SK-N-SH (cell line): ENCODE results near the gene ARF1. TPM values are rescaled to one million over a fixed set of nuclear protein-coding genes. Genes with fewer than 3 reads are reported as not detected.

Experiments
- CTCF ChIA-PET: fragments of 300-600, 350-600 bp; formaldehyde crosslinking; extraction: SDS; loops from one replicate; lab custom pipeline; 2021; lab: Yijun Ruan, JAX
- POLR2A ChIA-PET: fragments of 350-600 bp; sonication (Branson Sonifier 250); formaldehyde crosslinking; extraction: SDS; loops from one replicate; lab custom pipeline; 2020; ENCODE audit warnings: antibody characterized with exemption, inconsistent platforms; lab: Yijun Ruan, JAX
- DNase-seq: peaks from one replicate; pipeline ENCODE4 v3.0.0; 2012
- H2AFZ ChIP-seq: fragments of 200-600 bp; sonication (generic); 2 replicates; pipeline ENCODE4 v1.8.1; 2016; ENCODE audit warnings: antibody characterized with exemption, mild to moderate bottlenecking, low read depth
- H3F3A ChIP-seq: fragments of 200-600 bp; sonication (generic); replicated peaks from 2 replicates; pipeline ENCODE3; 2016; ENCODE audit warnings: antibody characterized with exemption, mild to moderate bottlenecking; ENCODE audit not compliant: insufficient read depth
- H3K27ac ChIP-seq, 2 experiments: fragments of 200-500 bp in 1 of 2; fragments of 200-600 bp in 1 of 2; sonication (Bioruptor generic) in 1 of 2; sonication (generic), shearing (Covaris generic) in 1 of 2; 2 replicates each; pipeline versions ENCODE4 v1.5.1 to v1.6.1; 2014 to 2016; ENCODE audit warnings: low read depth in 2 of 2, inconsistent platforms in 1 of 2, low read length in 1 of 2, mild to moderate bottlenecking in 1 of 2, mixed read lengths in 1 of 2
- H3K27me3 ChIP-seq: fragments of 200-600 bp; sonication (generic), shearing (Covaris generic); 2 replicates; pipeline ENCODE4 v1.6.1; 2016; ENCODE audit warnings: mixed run types; ENCODE audit not compliant: insufficient read depth
- H3K36me3 ChIP-seq, 2 experiments: fragments of 200-500 bp in 1 of 2; fragments of 200-600 bp in 1 of 2; sonication (Bioruptor generic) in 1 of 2; sonication (generic) in 1 of 2; replicated peaks in 1 of 2; 2 replicates each; pipeline versions ENCODE3 to v1.5.1; 2014 to 2016; ENCODE audit warnings: low read length in 1 of 2, mild to moderate bottlenecking in 1 of 2; ENCODE audit not compliant: insufficient read depth in 2 of 2, control insufficient read depth in 1 of 2
- H3K4me1 ChIP-seq, 2 experiments: fragments of 200-500 bp in 1 of 2; fragments of 200-600 bp in 1 of 2; sonication (Bioruptor generic) in 1 of 2; sonication (generic), shearing (Covaris generic) in 1 of 2; 2 replicates each; pipeline versions ENCODE4 v1.5.1 to v1.6.1; 2014 to 2016; ENCODE audit warnings: low read depth in 1 of 2, low read length in 1 of 2, mixed run types in 1 of 2; ENCODE audit not compliant: insufficient read depth in 2 of 2, control insufficient read depth in 1 of 2
- H3K4me2 ChIP-seq: fragments of 200-600 bp; sonication (generic), shearing (Covaris generic); 2 replicates; pipeline ENCODE4 v1.6.1; 2017; ENCODE audit warnings: mixed run types
- H3K4me3 ChIP-seq, 2 experiments: fragments of 200-500 bp in 1 of 2; fragments of 200-600 bp in 1 of 2; sonication (Bioruptor generic) in 1 of 2; sonication (generic), shearing (Covaris generic) in 1 of 2; 2 replicates each; pipeline versions ENCODE4 v1.5.1 to v1.8.1; 2014 to 2016; ENCODE audit warnings: low read depth in 2 of 2, inconsistent platforms in 1 of 2, low read length in 1 of 2, mild to moderate bottlenecking in 1 of 2, mixed read lengths in 1 of 2, moderate library complexity in 1 of 2
- H3K79me2 ChIP-seq: fragments of 200-600 bp; sonication (generic); 2 replicates; pipeline ENCODE4 v1.8.1; 2017; ENCODE audit warnings: mild to moderate bottlenecking; ENCODE audit not compliant: insufficient read depth
- H3K9ac ChIP-seq: fragments of 200-600 bp; sonication (generic); 2 replicates; pipeline ENCODE4 v1.6.1; 2017; ENCODE audit warnings: mixed run types
- H3K9me2 ChIP-seq: fragments of 200-600 bp; sonication (generic); 2 replicates; pipeline ENCODE4 v1.6.1; 2017; ENCODE audit warnings: mixed run types
- H3K9me3 ChIP-seq: fragments of 200-600 bp; sonication (generic); 2 replicates; pipeline ENCODE4 v1.6.1; 2017; ENCODE audit warnings: mixed run types, mild to moderate bottlenecking, moderate library complexity
- H4K20me1 ChIP-seq: fragments of 200-600 bp; sonication (generic); 2 replicates; pipeline ENCODE4 v1.6.1; 2017; ENCODE audit warnings: mild to moderate bottlenecking, mixed run types; ENCODE audit not compliant: insufficient read depth
- CHD2 ChIP-seq: fragments of 150-350 bp; IDR thresholded peaks from 2 replicates; pipeline ENCODE4 v1.6.1; 2018; ENCODE audit warnings: low read length; ENCODE audit not compliant: partially characterized antibody
- EP300 ChIP-seq, 2 experiments: IDR thresholded peaks; 2 replicates each; pipeline versions ENCODE4 v1.4.0 to v1.6.1; 2012; ENCODE audit warnings: borderline replicate concordance in 1 of 2, low read depth in 1 of 2, low read length in 1 of 2
- FOSL2 ChIP-seq: IDR thresholded peaks from 2 replicates; pipeline ENCODE4 v1.4.0; 2012; ENCODE audit warnings: low read depth, mild to moderate bottlenecking, moderate library complexity, borderline replicate concordance
- FOXJ3 ChIP-seq: sonication (generic); formaldehyde crosslinking; IDR thresholded peaks from 2 replicates; pipeline ENCODE4 v1.5.1; 2020; ENCODE audit warnings: mild to moderate bottlenecking, missing genetic modification reagents
- FOXM1 ChIP-seq: IDR thresholded peaks from 2 replicates; pipeline ENCODE4 v1.4.0; 2012; ENCODE audit warnings: low read depth, mild to moderate bottlenecking
- GABPA ChIP-seq: IDR thresholded peaks from 2 replicates; pipeline ENCODE4 v1.4.0; 2012; ENCODE audit warnings: low read depth, mild to moderate bottlenecking
- JUND ChIP-seq: IDR thresholded peaks from 2 replicates; pipeline ENCODE4 v1.4.0; 2012
- MEF2A ChIP-seq: IDR thresholded peaks from 2 replicates; pipeline ENCODE4 v1.4.0; 2012; ENCODE audit warnings: low read depth, borderline replicate concordance
- MXI1 ChIP-seq: IDR thresholded peaks from 2 replicates; pipeline ENCODE4 v1.6.1; 2012; ENCODE audit warnings: mild to moderate bottlenecking, low read depth, low read length, improper control_type of control experiment
- NFIC ChIP-seq: IDR thresholded peaks from 2 replicates; pipeline ENCODE4 v1.4.0; 2012; ENCODE audit warnings: borderline replicate concordance
- RAD21 ChIP-seq: IDR thresholded peaks from 2 replicates; pipeline ENCODE4 v1.6.1; 2012; ENCODE audit warnings: mild to moderate bottlenecking, low read length
- RCOR1 ChIP-seq: fragments of 150-350 bp; IDR thresholded peaks from 2 replicates; pipeline ENCODE4 v1.6.1; 2017; ENCODE audit warnings: antibody characterized with exemption, low read length
- RFX5 ChIP-seq: IDR thresholded peaks from 2 replicates; pipeline ENCODE4 v1.6.1; 2012; ENCODE audit warnings: mild to moderate bottlenecking, improper control_type of control experiment, low read length
- RXRA ChIP-seq: IDR thresholded peaks from 2 replicates; pipeline ENCODE4 v1.4.0; 2012; ENCODE audit warnings: low read depth, mild to moderate bottlenecking, borderline replicate concordance
- SMC3 ChIP-seq: IDR thresholded peaks from 2 replicates; pipeline ENCODE4 v1.6.1; 2012; ENCODE audit warnings: low read depth, low read length, improper control_type of control experiment
- TAF1 ChIP-seq: IDR thresholded peaks from 2 replicates; pipeline ENCODE4 v1.6.1; 2012; ENCODE audit warnings: low read depth, mild to moderate bottlenecking, low read length, moderate library complexity, borderline replicate concordance
- TEAD4 ChIP-seq: IDR thresholded peaks from 2 replicates; pipeline ENCODE4 v1.4.0; 2012; ENCODE audit warnings: mild to moderate bottlenecking, borderline replicate concordance; ENCODE audit not compliant: insufficient read depth
- YY1 ChIP-seq: IDR thresholded peaks from 2 replicates; pipeline ENCODE4 v1.4.0; 2012; ENCODE audit warnings: low read depth, mild to moderate bottlenecking
- WGBS: methylation state at CpG from one replicate; pipeline ENCODE4 v1.1.6; 2017; ENCODE audit warnings: low lambda C conversion rate; 5-methylcytosine and 5-hydroxymethylcytosine counted together
- polyA plus RNA-seq, 3 experiments: library from polyadenylated mRNA; depleted of rRNA; stranded (reverse); fragments of >200 nt; gene quantifications; 2 replicates each; pipeline ENCODE4 v1.2.3, GENCODE V29; 2012
- TF ChIP-seq, protein P1 (sequence below): IDR thresholded peaks from 2 replicates; pipeline ENCODE4 v1.6.1; 2012; ENCODE audit warnings: mild to moderate bottlenecking, low read depth, low read length, moderate library complexity
- TF ChIP-seq, protein P2 (sequence below): IDR thresholded peaks from 2 replicates; pipeline ENCODE4 v1.4.0; 2012; ENCODE audit warnings: low read depth
- TF ChIP-seq, protein P3 (sequence below): IDR thresholded peaks from 2 replicates; pipeline ENCODE4 v1.4.0; 2012; ENCODE audit warnings: low read depth, borderline replicate concordance
- TF ChIP-seq, protein P4 (sequence below): IDR thresholded peaks from 2 replicates; pipeline ENCODE4 v1.4.0; 2012; ENCODE audit warnings: low read depth, borderline replicate concordance
- TF ChIP-seq, protein P5 (sequence below): IDR thresholded peaks from 2 replicates; pipeline ENCODE4; 2012

Gene ARF1
- polyA plus RNA-seq, 1 of the 3 experiments (the other 2 are of a cell fraction) = 713 TPM

DNA sequence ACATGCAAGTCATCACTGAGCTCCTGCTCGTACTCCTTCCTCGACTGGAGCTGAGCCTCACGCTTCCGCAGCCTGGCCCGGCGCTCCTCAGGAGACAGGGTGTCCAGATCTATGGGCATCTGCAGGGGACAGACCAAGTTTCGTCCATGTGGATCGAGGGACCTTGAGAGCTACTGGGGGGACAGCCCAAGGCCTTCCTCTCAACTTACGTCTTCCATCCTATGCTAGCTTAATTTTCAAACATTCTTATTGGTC lies 24.2 kb downstream of the ARF1 start:
- Histone ChIP-seq H3K79me2 (peaks cover 32% of the 10 kb centered on the region; the same call in 1 of the 2 replicates), H3K27me3 (no peaks in the 10 kb centered on the region), H3K36me3 (peaks cover 6 to 23% of the 10 kb centered on the region in 2 experiments), H3K27ac (no peak overlapping the region), H3K4me1 (peaks cover 8 to 41% of the 10 kb centered on the region in 2 experiments; a peak in 3 of 4 replicates), H3K9me3 (no peaks in the 10 kb centered on the region), H3K9ac (no peak overlapping the region), H3K4me2 (no peak overlapping the region), H3K4me3 (no peak overlapping the region), H2AFZ (no peak overlapping the region), H3F3A (no peaks in the 10 kb centered on the region), H3K9me2 (no peaks in the 10 kb centered on the region), H4K20me1 (peaks cover 2% of the 10 kb centered on the region)
- POLR2A ChIA-PET = interaction anchor here (0.6 to 1.3 kb wide), 2 partner anchors 12 to 24 kb away, joined by 3 to 4 read pairs; partner anchors contain the start of gene ARF1
- TF ChIP-seq MEF2A = no peak
- TF ChIP-seq FOSL2 = no peak
- TF ChIP-seq TAF1 = no peak
- TF ChIP-seq YY1 = no peak
- no peak for TF ChIP-seq GABPA
- no peak for TF ChIP-seq FOXJ3 (CRISPR knock-in tag)
- TF ChIP-seq TEAD4 = no peak
- TF ChIP-seq, protein P1, sequence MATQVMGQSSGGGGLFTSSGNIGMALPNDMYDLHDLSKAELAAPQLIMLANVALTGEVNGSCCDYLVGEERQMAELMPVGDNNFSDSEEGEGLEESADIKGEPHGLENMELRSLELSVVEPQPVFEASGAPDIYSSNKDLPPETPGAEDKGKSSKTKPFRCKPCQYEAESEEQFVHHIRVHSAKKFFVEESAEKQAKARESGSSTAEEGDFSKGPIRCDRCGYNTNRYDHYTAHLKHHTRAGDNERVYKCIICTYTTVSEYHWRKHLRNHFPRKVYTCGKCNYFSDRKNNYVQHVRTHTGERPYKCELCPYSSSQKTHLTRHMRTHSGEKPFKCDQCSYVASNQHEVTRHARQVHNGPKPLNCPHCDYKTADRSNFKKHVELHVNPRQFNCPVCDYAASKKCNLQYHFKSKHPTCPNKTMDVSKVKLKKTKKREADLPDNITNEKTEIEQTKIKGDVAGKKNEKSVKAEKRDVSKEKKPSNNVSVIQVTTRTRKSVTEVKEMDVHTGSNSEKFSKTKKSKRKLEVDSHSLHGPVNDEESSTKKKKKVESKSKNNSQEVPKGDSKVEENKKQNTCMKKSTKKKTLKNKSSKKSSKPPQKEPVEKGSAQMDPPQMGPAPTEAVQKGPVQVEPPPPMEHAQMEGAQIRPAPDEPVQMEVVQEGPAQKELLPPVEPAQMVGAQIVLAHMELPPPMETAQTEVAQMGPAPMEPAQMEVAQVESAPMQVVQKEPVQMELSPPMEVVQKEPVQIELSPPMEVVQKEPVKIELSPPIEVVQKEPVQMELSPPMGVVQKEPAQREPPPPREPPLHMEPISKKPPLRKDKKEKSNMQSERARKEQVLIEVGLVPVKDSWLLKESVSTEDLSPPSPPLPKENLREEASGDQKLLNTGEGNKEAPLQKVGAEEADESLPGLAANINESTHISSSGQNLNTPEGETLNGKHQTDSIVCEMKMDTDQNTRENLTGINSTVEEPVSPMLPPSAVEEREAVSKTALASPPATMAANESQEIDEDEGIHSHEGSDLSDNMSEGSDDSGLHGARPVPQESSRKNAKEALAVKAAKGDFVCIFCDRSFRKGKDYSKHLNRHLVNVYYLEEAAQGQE = no peak
- no peak for TF ChIP-seq MXI1
- TF ChIP-seq, protein P2, sequence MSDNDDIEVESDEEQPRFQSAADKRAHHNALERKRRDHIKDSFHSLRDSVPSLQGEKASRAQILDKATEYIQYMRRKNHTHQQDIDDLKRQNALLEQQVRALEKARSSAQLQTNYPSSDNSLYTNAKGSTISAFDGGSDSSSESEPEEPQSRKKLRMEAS = no peak
- TF ChIP-seq RXRA = no peak
- TF ChIP-seq EP300 (IDR thresholded peaks at IDR 0.05; ENCODE audit: borderline replicate concordance in 1 of 2, low read depth in 1 of 2, low read length in 1 of 2) = no peak
- WGBS = 90% methylated on average over 8 of the region's 9 CpGs
- DNase-seq = no peak
- CTCF ChIA-PET = interaction anchor here (1.0 to 5.6 kb wide), 3 partner anchors 24 to 107 kb away, joined by 3 to 31 read pairs (median 3); no protein-coding TSS in a partner anchor

DNA sequence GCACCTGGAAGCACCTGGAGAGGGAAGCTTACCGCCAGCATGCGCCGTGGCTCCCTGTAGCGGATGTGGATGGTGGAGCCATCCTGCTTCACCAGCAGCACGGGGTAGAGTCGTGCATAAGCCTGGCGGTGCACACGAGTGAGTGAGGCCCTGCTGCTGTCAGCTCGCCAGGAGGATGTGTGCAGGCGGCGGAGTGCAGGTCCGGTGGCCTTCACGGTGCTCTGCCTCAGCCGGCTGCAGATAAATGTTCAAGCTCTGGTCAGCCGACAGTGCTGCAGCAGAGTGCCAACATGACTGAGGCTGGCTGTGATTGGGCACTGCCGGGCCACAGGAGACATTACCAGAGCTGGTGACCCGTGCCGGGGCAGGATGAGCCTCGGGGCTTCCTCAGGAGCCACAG lies 25.1 kb downstream of the ARF1 start:
- peak overlapping the region; percentile 89; the same call in 1 of the 2 replicates for H3K4me2 ChIP-seq
- peaks cover 6 to 23% of the 10 kb centered on the region in 2 experiments for H3K36me3 ChIP-seq
- peaks cover 8 to 35% of the 10 kb centered on the region in 2 experiments; a peak in 3 of 4 replicates for H3K4me1 ChIP-seq
- H3K79me2 ChIP-seq = peaks cover 27% of the 10 kb centered on the region; the same call in 1 of the 2 replicates
- H3K27ac ChIP-seq = no peak overlapping the region
- TF ChIP-seq CHD2 = no peak
- TF ChIP-seq, protein P3, sequence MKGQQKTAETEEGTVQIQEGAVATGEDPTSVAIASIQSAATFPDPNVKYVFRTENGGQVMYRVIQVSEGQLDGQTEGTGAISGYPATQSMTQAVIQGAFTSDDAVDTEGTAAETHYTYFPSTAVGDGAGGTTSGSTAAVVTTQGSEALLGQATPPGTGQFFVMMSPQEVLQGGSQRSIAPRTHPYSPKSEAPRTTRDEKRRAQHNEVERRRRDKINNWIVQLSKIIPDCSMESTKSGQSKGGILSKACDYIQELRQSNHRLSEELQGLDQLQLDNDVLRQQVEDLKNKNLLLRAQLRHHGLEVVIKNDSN = no peak
- no peak for TF ChIP-seq RXRA
- TF ChIP-seq RCOR1 = no peak
- no peak for TF ChIP-seq RFX5
- no peak for TF ChIP-seq SMC3
- TF ChIP-seq, protein P4, sequence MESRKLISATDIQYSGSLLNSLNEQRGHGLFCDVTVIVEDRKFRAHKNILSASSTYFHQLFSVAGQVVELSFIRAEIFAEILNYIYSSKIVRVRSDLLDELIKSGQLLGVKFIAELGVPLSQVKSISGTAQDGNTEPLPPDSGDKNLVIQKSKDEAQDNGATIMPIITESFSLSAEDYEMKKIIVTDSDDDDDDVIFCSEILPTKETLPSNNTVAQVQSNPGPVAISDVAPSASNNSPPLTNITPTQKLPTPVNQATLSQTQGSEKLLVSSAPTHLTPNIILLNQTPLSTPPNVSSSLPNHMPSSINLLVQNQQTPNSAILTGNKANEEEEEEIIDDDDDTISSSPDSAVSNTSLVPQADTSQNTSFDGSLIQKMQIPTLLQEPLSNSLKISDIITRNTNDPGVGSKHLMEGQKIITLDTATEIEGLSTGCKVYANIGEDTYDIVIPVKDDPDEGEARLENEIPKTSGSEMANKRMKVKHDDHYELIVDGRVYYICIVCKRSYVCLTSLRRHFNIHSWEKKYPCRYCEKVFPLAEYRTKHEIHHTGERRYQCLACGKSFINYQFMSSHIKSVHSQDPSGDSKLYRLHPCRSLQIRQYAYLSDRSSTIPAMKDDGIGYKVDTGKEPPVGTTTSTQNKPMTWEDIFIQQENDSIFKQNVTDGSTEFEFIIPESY = no peak
- TF ChIP-seq JUND = no peak
- TF ChIP-seq, protein P5, sequence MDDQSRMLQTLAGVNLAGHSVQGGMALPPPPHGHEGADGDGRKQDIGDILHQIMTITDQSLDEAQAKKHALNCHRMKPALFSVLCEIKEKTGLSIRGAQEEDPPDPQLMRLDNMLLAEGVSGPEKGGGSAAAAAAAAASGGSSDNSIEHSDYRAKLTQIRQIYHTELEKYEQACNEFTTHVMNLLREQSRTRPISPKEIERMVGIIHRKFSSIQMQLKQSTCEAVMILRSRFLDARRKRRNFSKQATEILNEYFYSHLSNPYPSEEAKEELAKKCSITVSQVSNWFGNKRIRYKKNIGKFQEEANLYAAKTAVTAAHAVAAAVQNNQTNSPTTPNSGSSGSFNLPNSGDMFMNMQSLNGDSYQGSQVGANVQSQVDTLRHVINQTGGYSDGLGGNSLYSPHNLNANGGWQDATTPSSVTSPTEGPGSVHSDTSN = no peak
- TF ChIP-seq NFIC = no peak
- TF ChIP-seq RAD21 = no peak
- TF ChIP-seq FOXM1 = no peak
- H3K4me3 ChIP-seq = no peak overlapping the region; a peak in 2 of 4 replicates
- H3F3A ChIP-seq = no peaks in the 10 kb centered on the region
- CTCF ChIA-PET = interaction anchor here (1.1 to 5.6 kb wide), 2 partner anchors 23 to 59 kb away, joined by 3 to 31 read pairs; no protein-coding TSS in a partner anchor
- WGBS = 90% methylated on average over 2 of the region's 19 CpGs
- H3K27me3 ChIP-seq = no peaks in the 10 kb centered on the region
- H4K20me1 ChIP-seq = no peaks in the 10 kb centered on the region
- no peak for DNase-seq
- no peaks in the 10 kb centered on the region for H3K9me3 ChIP-seq
- no peak overlapping the region for H3K9ac ChIP-seq
- POLR2A ChIA-PET = no interaction called here
- H3K9me2 ChIP-seq = no peaks in the 10 kb centered on the region
- no peak overlapping the region for H2AFZ ChIP-seq
